SK-N-SH treated with all-trans-retinoic acid at 6 μM for 48 hours (cell line): ENCODE results near the gene BRINP3.

Source experiments
- ATAC-seq: fragments of 200-7000 bp; cut with Tn5 transposase; 3 replicates; pipeline ENCODE4 v1.9.1; 2020; ENCODE audit warnings: mild to moderate bottlenecking, moderate library complexity
- ARNTL ChIP-seq: fragments of 450-650 bp; formaldehyde crosslinking; IDR thresholded peaks from 2 replicates; pipeline ENCODE4 v1.5.0; 2020; ENCODE audit warnings: low read depth, mild to moderate bottlenecking, moderate library complexity, borderline replicate concordance
- CREB5 ChIP-seq: fragments of 250-450 bp; sonication (Bioruptor Pico); IDR thresholded peaks from 2 replicates; pipeline ENCODE4 v1.5.1; 2020; ENCODE audit warnings: low read depth, mild to moderate bottlenecking, moderate library complexity
- CSDC2 ChIP-seq: fragments of 250-450 bp; sonication (Bioruptor Pico); IDR thresholded peaks from 2 replicates; pipeline ENCODE4 v1.5.0; 2020; ENCODE audit warnings: mild to moderate bottlenecking, moderate library complexity
- CSRNP3 ChIP-seq: fragments of 250-450 bp; sonication (Bioruptor Pico); IDR thresholded peaks from 2 replicates; pipeline ENCODE4 v1.5.1; 2021; ENCODE audit warnings: mild to moderate bottlenecking, moderate library complexity
- ESRRG ChIP-seq: fragments of 250-450 bp; sonication (Bioruptor Pico); IDR thresholded peaks from 2 replicates; pipeline ENCODE4 v1.6.1; 2021; ENCODE audit warnings: mild to moderate bottlenecking
- GLIS3 ChIP-seq: fragments of 250-450 bp; sonication (Bioruptor Pico); IDR thresholded peaks from 2 replicates; pipeline ENCODE4 v1.5.0; 2020; ENCODE audit warnings: mild to moderate bottlenecking, moderate library complexity
- OSR1 ChIP-seq: fragments of 250-450 bp; sonication (Bioruptor Pico); IDR thresholded peaks from 2 replicates; pipeline ENCODE4 v1.8.0; 2022; ENCODE audit warnings: moderate library complexity, mild to moderate bottlenecking, inconsistent platforms
- PATZ1 ChIP-seq: fragments of 250-450 bp; sonication (Bioruptor Pico); IDR thresholded peaks from 2 replicates; pipeline ENCODE4 v1.8.0; 2020; ENCODE audit warnings: mild to moderate bottlenecking, moderate library complexity, borderline replicate concordance
- POU6F1 ChIP-seq: fragments of 250-450 bp; sonication (Bioruptor Pico); IDR thresholded peaks from 2 replicates; pipeline ENCODE4 v1.8.0; 2021; ENCODE audit warnings: low read depth, mild to moderate bottlenecking, moderate library complexity, borderline replicate concordance
- PPARA ChIP-seq: fragments of 250-450 bp; sonication (Bioruptor Pico); IDR thresholded peaks from 2 replicates; pipeline ENCODE4 v1.5.0; 2020; ENCODE audit warnings: mild to moderate bottlenecking, borderline replicate concordance
- SNAI2 ChIP-seq: fragments of 250-450 bp; sonication (Bioruptor Pico); IDR thresholded peaks from 2 replicates; pipeline ENCODE4 v1.5.0; 2020; ENCODE audit warnings: mild to moderate bottlenecking, moderate library complexity
- TCF4 ChIP-seq: fragments of 250-450 bp; sonication (Bioruptor Pico); IDR thresholded peaks from 2 replicates; pipeline ENCODE4 v1.8.0; 2021; ENCODE audit warnings: mild to moderate bottlenecking, moderate library complexity, borderline replicate concordance
- TOX ChIP-seq: fragments of 250-450 bp; sonication (Bioruptor Pico); IDR thresholded peaks from 2 replicates; pipeline ENCODE4 v1.8.0; 2021; ENCODE audit warnings: mild to moderate bottlenecking, moderate library complexity, borderline replicate concordance
- ZFP3 ChIP-seq: fragments of 250-450 bp; sonication (Bioruptor Pico); IDR thresholded peaks from 2 replicates; pipeline ENCODE4 v1.5.0; 2020; ENCODE audit warnings: mild to moderate bottlenecking, moderate library complexity
- ZFP30 ChIP-seq: fragments of 450-650 bp; formaldehyde crosslinking; IDR thresholded peaks from 2 replicates; pipeline ENCODE4 v1.5.0; 2022; ENCODE audit warnings: mild to moderate bottlenecking, moderate library complexity
- ZNF565 ChIP-seq: fragments of 450-650 bp; formaldehyde crosslinking; conservative IDR thresholded peaks from 2 replicates; pipeline ENCODE4 v1.5.0; 2020; ENCODE audit warnings: low read depth, mild to moderate bottlenecking, moderate library complexity
- ZNF70 ChIP-seq: fragments of 450-650 bp; formaldehyde crosslinking; IDR thresholded peaks from 2 replicates; pipeline ENCODE4 v1.5.0; 2020; ENCODE audit warnings: mild to moderate bottlenecking, moderate library complexity
- ZNF8 ChIP-seq: fragments of 450-650 bp; formaldehyde crosslinking; IDR thresholded peaks from 2 replicates; pipeline ENCODE4 v1.5.0; 2020; ENCODE audit warnings: mild to moderate bottlenecking, moderate library complexity

The BRINP3 gene

GRCh38 chr1:190479050-190479397, 1.4 kb upstream of the BRINP3 start:
- peak; percentile 4 for ATAC-seq
- no peak for TF ChIP-seq ZFP3
- TF ChIP-seq ESRRG (CRISPR knock-in tag): no peak

- TF ChIP-seq ZNF565 (CRISPR knock-in tag) (no peak), ZNF8 (CRISPR knock-in tag) (no peak), ZFP30 (CRISPR knock-in tag) (no peak), POU6F1 (CRISPR knock-in tag) (peak; percentile 72; the same call in 1 of the 2 replicates)
- ATAC-seq: peak; percentile 81
Measured at GRCh38 chr1:190478149-190479049, 735 bp upstream of the BRINP3 start.

GRCh38 chr1:190476806-190477205, 858 bp downstream of the BRINP3 start:
- ATAC-seq: no peak
- TF ChIP-seq PATZ1: no peak
- no peak for TF ChIP-seq ZFP30 (CRISPR knock-in tag)
- TF ChIP-seq CSDC2: no peak
- TF ChIP-seq GLIS3: no peak
- no peak for TF ChIP-seq PPARA (CRISPR knock-in tag)
- no peak for TF ChIP-seq OSR1 (CRISPR knock-in tag)
- no peak for TF ChIP-seq ZFP3
- no peak for TF ChIP-seq CSRNP3 (CRISPR knock-in tag)
- no peak for TF ChIP-seq ZNF8 (CRISPR knock-in tag)
- no peak for TF ChIP-seq ZNF70 (CRISPR knock-in tag)
- TF ChIP-seq TCF4 (CRISPR knock-in tag): no peak
- TF ChIP-seq POU6F1 (CRISPR knock-in tag): no peak
- no peak for TF ChIP-seq ARNTL (CRISPR knock-in tag)
- no peak for TF ChIP-seq TOX

- no peak for ATAC-seq
- TF ChIP-seq PATZ1 (no peak), ZFP3 (no peak), ZNF70 (CRISPR knock-in tag) (no peak), OSR1 (CRISPR knock-in tag) (no peak), ZFP30 (CRISPR knock-in tag) (no peak), SNAI2 (CRISPR knock-in tag) (no peak), POU6F1 (CRISPR knock-in tag) (no peak), CREB5 (CRISPR knock-in tag) (no peak), ARNTL (CRISPR knock-in tag) (no peak)
- TF ChIP-seq, all 23 proteins: peak for 0
Measured at GRCh38 chr1:190476321-190476720, 1.3 kb downstream of the BRINP3 start.
